NCI-H446 treated with DMSO at 0.1 percent for 48 hours (cell line): Measurements from ENCODE around the gene KCND2.
"Not testable (repeated sequence)": the region's sequence is repeated elsewhere in the genome, so short reads cannot be mapped to it uniquely, and the experiment has no call there.

ENCODE experiments used
- DNase-seq: peaks from one replicate; lab custom pipeline; 2025; lab: John Stamatoyannopoulos, UW

The KCND2 gene

DNA sequence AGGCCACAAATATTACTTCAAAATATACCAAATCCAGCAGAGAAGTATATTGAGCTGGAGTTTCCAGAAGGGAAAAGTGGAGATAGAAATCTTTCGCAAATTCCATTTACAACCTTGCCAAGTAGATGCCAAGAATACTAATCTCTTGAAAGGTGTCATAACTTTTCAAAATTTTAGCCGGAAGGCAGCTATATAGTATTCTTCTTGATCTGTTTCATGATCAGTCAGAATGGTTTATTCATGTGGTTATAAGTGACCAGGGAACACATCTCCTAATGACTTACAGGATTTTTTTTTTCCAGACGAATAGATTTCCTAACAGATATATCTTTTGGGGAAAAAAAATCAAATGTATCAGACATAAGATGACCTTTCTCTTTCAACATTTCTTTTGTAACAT is 314.3 kb downstream of the KCND2 start:
- no peak for DNase-seq

DNA sequence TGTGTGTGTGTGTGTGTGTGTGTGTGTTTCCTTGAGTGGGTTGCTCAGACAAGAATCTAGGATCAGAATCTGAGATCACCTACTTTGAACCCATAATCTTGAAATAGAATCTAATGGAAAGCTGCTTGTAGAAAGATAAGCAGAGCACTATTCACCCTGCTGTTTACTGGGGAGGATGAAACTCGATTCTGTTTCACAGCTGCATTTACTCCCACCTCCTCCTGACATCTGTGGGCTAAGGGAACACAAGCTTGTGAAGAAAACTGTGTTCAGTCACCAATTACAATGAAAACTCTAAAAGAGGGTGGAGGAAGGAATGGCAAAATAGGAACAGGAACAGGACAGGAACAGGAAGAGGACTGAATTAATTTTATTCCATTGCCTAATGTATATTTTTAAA is 315.4 kb downstream of the KCND2 start:
- no peak for DNase-seq

DNA sequence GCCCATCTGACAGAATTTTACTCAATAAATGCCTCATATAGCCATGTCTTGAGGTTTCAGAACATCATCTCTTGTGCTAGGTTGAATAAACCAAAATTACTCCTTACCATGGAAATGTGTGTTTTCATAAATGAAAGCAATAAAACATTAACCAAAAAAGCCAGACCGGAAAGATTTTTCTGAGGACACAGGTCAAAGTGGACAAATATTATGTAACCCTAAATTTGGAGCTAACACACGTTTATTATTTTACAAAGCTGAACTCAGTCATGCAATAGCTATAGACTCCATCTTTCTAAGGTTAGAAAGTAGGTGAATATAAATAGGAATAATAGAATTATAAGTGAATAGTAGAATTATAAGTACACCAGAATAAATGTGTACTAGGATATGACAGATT is 315.9 kb downstream of the KCND2 start:
- DNase-seq, result no peak

DNA sequence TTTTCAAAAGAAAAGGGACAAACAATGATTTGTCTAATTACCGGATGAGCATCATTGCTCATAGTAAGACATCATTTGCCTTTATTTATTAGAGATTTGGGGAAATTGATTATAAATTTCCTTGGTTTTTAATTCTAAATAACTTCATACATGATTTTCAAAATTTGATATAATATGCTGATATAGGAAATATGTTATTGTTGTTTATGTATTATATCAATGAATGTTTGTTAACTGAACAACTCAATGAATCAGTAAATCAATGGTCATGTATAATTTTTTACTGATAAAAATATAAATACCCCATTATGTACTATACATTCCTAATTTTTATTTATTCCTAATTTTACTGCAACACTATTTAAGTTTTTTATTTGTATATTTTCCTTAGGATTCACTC is 327.6 kb downstream of the KCND2 start:
- DNase-seq, result no peak

DNA sequence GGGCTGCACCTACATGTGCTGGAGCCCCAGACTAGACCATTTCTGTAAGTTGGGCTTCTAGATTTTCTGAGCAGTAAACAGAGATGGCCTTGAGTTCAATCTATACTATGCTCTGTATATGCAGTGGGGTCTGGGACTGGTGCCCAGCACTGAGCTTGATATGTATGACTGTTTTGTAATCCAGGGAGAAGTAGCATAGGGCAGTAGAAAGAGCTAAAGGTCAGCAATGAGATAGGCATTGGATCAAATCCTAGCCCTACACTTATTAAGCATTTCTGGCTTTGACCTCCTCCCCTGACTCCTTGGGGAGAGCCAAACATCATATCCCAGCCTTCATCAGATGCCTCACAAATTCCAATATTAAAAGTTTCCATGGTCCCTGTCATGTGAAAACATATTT is 330.4 kb downstream of the KCND2 start:
- DNase-seq, result no peak

DNA sequence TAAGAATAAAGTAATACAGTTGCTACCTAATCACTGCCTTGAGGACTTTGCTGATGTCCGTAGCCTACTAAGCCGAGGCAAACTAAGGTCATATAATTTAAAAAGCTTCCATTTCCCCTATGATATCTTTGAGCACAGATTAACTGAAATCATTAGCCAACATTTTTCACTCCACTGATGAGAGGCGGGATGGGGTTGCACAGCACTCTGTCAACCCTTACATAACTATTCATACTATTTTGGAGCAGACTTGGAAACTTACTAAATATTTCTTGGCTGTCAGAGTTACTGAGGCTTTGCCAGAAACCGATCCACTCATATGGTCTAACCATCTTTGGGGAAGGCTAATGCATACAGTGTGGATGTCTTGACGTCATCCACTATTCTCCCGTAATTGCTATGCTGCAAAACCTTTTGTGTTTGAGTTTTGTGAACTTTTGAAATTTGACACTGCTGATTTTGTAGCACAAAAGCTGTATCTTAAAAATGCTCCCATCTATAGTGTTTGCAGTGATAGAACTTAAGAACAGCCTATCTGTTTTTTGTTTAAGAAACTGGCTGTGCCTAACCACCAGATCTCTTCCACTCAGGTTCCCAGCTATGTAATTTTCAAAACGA is 336.3 kb downstream of the KCND2 start:
- peak; percentile 6 for DNase-seq

DNA sequence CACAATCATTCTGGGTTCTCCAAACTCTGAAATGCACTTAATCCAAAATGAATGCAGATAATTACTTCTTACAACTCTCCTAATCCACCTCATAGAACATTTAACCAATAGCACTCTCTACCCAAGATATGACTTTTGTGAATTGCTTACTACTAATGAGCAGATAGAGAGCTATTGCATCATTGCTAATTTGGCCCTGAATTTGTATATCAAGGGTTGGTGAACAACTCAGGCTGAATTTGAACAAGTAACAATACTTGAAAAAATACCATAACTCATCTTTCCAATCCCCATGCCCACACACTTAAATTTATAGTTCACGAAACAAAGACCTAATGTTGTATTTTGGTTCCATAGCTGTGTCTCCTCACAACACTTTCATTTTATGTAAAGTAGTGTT is 339.0 kb downstream of the KCND2 start:
- DNase-seq, result no peak

DNA sequence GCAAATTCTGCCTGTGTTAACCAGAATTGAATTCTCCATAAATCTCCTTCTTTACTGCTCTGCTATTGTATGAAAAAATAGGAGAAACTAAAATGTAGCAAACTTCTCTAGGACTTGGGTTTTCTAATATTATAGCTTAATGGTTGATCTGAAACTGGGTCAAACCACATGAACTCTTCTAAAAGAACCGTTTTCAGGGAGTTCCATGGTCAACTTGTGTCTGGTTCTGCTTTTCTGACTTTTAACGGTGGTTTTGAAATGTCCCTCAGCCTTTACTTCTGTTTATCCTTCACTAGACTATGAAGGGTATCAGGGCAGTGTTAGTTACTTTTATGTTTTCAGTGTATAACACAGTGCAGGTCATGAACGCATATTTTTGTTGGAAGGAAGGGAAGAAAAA is 342.7 kb downstream of the KCND2 start:
- DNase-seq, result no peak

DNA sequence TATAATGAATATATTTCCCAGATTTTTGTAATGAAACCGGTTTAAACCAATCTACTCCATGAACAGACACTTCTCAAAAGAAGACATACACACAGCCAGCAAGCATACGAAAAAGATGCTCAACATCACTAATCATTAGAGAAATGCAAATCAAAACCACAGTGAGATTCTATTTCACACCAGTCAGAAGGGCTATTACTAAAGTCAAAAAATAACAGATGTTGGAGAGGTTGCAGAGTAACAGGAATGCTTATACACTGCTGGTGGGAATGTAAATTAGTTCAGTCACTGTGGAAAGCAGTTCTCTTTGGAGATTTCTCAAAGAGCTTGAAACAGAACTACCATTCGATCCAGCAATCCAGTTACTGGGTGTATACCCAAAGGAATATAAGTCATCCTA is 344.3 kb downstream of the KCND2 start:
- DNase-seq, result no peak

DNA sequence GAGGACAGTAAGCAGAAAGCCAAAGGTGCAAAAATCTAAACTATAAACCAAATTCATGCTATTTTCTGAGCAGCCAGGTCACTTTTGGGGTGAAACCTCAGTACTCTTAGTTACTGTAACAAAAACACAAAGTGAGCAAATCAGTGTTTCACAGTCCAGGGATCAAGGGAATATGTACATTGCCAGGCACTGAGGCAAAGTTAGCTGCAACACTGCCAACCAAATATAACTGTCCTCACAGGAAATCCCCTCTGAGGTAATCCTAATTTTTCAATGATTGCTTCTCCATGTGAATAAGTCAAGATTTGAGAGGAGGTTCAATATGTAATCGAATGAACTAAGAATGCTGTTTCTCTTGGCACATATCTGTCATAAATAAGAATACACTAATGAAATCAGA is 355.3 kb downstream of the KCND2 start:
- no peak for DNase-seq

DNA sequence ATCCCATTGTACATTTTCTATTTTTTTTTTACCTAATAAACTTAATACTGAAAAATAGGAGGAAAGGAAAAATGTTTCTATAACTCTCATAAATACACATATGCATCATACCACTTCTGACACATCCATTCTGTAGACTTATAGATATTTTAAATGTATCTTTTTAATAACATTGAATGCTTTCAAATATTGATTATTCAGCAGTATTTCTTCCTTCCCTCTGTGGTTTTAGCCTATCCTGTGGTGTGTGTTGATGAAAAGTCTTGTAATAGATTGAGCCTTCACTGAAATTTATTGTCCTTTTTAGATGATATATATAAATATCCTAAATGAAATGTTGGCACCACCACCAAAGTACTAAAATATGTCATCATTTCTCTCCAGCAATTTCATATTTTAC is 366.9 kb downstream of the KCND2 start:
- no peak for DNase-seq

DNA sequence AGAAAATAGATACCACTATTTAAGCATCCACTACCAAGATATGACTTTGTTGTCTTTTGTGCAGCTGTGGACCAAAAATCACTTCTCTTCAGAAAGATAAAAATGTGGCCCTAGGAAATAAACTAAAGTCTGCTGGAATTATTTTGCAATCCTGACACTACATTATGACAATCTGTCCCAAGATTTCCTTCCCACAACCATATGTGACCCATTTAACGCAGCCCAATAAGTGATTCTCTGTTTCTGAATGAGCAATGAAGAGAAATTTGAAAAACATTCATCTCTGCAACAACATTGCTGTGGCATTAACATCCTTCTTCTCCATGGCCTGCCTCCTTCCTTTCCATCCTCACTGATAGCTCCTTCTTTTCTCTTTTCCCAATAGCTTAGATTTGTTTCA is 373.0 kb downstream of the KCND2 start:
- DNase-seq, result no peak

DNA sequence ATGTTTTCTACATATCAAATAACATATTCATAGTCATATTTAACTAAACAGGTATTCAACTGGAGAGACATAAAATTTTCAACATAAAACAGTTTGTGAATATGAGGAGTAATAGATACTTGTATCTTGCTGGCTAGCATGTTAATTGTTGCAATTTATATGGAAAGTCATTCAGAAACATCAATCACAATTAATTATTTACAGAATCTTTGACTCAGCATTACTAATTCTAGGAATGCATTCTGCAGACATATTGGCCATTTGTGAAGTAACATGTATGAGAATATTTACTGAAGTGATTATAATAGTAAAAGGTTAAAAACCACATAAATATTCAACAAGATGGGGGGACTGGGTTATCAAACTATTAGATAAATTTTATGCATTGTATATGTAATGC is 381.3 kb downstream of the KCND2 start:
- DNase-seq, result no peak

DNA sequence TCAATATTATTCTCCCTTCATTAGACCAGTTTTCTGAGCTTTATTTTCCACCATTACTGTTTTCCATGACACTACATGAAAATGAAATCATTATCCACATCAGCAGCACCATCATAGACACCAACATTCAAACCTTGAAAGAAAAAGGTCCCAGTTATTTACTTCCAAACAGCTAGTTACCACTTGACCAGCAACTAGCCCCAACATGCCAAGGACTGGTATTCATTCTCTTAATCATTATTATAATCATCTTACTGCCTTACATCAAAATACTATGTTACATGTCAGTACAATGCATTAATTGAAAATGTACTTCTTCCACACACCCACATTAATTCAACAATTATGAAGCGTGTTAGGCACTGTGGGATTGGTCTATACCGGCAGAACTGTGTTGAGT is 385.5 kb downstream of the KCND2 start:
- DNase-seq, result no peak

DNA sequence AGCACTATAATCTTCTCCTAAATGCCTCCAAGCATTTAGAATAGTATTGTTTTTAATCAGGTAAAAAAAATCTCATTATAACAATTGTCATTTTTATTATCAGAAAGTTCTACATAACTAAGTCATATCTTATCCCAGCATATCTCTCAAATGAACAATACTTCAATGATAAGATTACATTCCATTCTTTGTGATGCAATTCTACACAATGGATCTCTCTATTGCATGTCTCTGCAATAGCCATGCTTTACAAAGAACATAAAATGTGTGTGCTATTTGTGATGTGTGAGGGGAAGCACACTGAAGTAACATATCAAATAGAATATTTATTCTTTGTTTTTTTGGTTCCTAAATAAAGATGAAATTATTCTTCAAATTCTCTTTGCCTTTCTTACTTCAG is 389.3 kb downstream of the KCND2 start:
- no peak for DNase-seq

DNA sequence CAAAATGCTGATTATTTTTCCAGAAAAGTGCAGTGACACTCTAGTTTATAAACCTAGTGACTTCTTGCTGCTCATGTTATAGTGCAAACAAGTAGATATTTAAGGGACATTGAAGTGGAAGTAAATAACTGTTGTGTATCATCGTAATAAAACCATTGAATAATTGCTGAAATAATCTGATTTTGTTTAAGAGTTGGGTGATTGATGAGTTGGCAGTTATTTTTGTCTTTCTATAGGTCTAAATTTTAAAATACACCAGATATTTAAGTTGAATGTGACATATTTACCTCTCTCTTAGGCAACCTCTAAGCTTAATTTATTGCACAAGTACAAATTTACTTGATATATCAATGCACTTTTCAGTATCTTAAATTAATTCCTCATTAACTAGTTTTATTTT is 392.1 kb downstream of the KCND2 start:
- no peak for DNase-seq

DNA sequence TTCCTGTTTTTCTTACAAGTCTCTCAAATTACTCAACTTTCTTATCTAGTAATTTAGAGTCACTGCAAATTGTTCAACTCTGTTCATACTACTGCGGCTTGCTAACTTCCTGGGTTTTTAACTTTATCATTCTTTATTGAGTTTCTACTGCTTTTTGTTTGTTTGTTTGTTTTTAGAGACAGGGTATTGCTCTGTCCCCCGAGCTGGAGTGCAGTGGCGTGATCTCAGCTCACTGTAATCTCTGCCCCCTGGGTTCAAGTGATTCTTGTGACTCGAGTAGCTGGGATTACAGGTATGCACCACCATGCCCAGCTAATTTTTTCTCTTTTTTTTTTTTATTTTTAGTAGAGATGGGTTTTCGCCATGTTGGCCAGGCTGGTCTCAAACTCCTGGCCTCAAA is 402.1 kb downstream of the KCND2 start:
- no peak for DNase-seq

DNA sequence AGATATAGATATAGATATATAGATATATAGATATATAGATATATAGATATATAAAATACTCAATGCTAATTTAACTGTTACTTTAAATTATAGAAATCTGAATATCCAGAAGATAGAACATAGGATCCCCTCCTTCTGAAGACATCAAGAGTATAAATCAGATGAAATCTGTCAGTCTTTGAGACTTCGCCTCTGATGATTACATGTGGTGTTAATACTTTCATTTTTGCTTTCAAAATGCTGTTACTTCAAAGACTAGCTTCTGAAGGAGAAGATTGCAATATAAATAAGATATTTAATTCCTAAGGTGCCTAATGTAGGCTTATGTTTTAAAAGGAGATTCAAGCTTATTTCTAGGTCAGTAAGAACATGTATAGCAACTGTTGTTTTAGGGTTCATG is 404.6 kb downstream of the KCND2 start:
- no peak for DNase-seq

DNA sequence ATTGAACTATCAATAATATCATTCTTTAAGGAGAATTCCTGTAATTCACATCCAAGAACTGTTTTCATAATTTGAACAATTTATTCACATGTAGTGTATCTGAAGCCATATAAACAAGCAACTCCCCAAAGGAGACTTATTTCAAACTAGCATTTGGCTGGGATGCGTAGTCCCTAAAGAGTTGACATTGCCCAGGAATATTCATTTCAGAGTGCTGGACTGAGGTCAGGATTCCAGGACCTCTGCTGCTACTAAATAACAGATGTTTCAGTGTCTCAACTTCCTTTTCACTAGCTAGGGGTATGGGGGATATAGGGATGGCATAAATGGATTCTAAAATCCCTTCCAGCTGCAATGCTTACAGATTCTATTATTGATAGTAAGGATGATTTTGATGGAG is 408.0 kb downstream of the KCND2 start:
- DNase-seq, result no peak

DNA sequence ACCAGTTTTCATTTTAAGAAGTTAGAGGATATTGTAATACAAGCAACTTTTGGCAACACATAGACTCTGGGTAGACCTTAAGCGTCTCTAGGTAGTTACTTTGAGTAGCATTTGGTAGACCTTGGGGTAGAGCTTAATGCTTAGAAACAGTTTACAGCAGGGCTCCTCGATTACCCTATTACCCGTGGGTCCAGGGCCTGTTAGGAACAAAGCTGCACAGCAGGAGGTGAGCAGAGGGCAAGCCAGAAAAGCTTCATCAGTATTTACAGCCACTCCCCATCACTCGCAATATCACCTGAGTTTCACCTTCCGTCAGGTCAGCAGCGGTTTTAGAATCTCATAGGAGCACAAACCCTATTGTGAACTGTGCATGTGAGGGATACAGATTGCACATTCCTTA is 411.5 kb downstream of the KCND2 start:
- no peak for DNase-seq

DNA sequence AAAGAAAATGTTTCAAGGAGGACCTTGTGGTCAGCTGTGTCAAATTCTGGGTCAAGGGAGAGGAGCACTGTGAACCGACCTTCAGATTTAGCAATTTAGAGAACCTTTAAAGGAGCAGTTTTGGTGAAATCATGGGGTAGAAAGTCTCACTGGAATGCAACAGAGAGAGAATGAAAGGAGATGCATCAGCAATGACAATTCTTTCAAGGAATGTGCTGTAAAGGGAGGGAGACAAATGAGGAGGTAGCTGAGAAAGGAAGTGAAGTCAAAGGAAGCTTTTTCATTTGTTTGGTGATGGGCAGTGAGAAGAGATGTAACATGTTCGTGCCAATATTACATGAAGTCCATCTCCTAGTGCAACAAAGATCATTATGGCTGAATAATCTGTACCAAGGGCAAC is 418.9 kb downstream of the KCND2 start:
- no peak for DNase-seq

DNA sequence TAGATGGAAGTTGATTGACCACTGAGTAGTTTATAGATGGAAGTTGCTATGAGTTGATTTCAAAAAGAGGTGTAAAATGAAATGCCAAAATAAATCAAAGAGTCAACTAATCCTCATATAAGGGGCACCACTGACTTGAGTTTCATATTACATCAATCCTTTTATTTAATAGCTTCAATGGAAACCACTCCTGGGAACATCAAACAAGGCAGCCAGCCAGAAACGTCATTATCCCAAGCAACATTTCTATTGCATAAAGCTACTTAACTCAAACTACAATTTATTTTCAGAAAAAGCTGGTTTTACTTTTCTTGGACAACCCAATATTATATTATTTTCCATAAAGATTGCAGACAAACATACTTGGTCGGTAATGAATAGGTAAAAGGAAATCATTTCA is 422.9 kb downstream of the KCND2 start:
- peak; percentile 25 for DNase-seq

DNA sequence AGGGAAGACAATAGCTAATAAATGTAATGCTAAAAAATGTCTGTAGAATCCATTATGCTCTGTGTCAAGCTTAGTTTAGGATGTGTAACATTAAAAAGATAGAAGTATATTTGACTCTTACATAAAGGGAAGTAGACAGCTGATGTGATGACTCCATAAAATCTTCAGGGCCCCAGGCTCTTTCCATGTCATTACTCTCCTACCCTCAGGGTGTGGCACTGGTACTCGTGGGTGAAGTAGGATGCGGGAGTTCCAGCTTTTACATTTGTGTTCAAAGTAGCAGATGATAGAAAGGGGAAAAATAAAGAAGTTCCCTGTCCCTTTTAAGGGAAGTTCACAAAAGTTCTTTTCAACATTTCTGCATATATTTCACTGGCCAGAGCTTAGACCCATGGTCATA is 427.8 kb downstream of the KCND2 start:
- DNase-seq, result no peak

DNA sequence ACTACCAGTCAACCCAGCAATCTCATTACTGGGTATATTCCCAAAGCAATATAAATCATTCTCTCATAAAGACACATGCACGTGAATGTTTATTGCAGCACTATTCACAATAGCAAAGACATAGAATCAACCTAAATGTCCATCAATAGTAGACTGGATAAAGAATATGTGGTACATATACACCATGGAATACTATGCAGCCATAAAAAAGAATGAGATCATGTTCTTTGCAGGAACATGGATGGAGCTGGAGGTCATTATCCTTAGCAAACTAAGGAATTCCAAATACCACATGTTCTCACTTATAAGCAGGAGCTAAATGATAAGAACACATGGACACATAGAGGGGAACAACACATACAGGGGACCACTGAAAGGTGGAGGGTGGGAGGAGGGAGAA is 429.4 kb downstream of the KCND2 start:
- not testable (repeated sequence) for DNase-seq
